NCI-H1694 treated with DMSO at 0.1 percent for 48 hours (cell line): ENCODE data around the gene PARVG.

Experiments
- DNase-seq: peaks from one replicate; lab custom pipeline; 2025; lab: John Stamatoyannopoulos, UW

The PARVG gene, protein sequence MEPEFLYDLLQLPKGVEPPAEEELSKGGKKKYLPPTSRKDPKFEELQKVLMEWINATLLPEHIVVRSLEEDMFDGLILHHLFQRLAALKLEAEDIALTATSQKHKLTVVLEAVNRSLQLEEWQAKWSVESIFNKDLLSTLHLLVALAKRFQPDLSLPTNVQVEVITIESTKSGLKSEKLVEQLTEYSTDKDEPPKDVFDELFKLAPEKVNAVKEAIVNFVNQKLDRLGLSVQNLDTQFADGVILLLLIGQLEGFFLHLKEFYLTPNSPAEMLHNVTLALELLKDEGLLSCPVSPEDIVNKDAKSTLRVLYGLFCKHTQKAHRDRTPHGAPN

GRCh38 chr22:44180706-44181032 lies at the start of gene PARVG:
PARVG (plus strand) TSS chr22:44180925; CDS start chr22:44183330, 2,405 bp downstream.
- DNase-seq = no peak

- DNase-seq = no peak
Measured at GRCh38 chr22:44131412-44131811, 49.3 kb upstream of the PARVG start.

- no peak for DNase-seq
Measured at GRCh38 chr22:44131989-44132685, 48.6 kb upstream of the PARVG start.

DNA sequence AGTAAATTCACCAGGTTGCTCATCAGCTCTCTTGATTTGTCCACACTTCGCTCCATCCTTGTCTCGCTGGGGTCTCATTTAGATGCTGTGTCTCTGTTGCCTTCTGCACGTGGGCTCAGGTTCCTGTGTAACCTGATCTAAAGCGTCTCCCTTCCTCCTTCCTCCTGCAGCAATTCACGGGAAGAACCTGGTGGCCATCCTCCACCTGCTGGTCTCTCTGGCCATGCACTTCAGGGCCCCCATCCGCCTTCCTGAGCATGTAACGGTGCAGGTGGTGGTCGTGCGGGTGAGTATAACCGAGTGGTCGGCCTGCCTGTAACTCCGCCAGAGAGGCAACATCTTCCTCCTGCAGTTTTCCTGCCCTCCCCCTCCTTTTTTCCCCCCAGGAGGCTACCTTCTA lies 48.0 kb upstream of the PARVG start:
- DNase-seq = no peak

DNA sequence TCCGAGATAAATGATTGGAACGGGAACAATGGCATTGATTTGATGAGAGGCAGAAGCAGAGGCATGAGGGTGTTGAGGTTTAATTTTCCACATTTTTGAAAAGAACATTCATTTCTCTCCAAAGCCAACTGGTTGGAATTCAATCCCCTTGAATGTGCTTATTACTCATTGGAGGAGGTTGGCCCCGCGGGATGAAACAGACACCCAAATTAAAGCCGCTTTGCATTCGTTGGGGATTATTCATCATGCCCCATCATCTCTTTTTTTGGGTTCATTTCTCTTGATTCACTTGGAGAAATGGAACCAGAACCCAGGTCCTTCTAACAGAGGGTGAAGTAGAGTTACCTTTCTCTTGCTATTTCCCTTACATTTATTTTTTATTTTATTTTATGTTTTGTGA lies 47.6 kb upstream of the PARVG start:
- no peak for DNase-seq

GRCh38 chr22:44133901-44134571 lies 46.7 kb upstream of the PARVG start:
- DNase-seq = no peak

DNA sequence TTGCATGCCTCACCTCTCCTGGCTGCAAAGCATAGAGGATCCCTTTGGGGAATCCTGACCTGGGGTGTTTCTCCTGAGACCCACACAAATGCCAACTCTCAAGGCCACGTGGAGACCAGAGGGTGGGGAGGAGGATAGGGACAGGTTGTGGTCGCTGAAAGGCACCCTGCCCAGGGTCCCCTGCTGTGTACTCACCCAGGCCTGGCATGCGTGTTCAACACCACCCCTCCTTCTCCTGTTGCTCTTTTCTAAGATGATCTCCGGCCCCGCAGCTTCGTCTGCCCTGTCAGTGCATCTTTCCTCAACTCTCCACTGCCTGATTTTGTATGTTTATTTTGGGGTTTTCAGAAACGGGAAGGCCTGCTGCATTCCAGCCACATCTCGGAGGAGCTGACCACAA lies 44.6 kb upstream of the PARVG start:
- DNase-seq = no peak

- no peak for DNase-seq
Measured at GRCh38 chr22:44136786-44137185, 43.9 kb upstream of the PARVG start.

DNA sequence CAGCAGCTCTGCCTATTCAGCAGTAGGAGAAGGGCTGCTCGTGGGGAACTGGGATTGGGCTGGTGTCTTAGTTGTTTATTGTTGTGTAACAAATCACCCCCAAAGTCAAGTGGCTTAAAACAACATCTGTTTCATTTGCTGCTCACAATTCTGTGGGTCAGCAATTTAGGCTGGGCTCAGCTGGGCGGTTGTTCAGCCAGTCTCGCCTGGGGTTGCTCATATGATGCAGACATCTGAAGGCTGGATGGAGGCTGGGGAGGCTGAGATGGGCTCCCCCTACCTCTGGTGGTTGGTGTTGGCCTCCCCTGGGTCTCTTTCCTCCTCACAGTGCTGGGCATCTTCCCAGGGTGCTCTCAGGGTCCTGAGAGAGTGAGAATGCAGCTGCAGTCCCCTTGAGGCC lies 43.3 kb upstream of the PARVG start:
- no peak for DNase-seq

DNA sequence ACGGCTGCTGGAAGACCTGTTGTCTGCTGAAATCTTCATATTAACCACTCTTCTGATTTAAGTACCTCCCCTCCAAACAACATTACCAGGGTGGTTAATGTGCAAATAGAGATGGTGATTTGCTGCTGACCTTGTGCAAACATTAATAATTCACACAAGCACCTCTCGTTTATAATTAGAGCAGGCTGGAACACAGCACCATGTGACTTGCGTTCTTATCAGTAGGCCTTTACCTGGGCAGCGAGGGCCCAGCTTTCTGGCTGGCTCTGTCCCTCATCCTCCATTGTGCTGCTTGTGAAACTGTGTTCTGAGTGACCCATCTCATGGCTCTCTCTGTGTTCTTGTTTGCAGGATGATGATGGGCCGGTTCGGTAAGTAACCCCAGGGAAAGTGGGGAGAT lies 41.0 kb upstream of the PARVG start:
- DNase-seq = no peak

GRCh38 chr22:44142421-44143104 lies 38.2 kb upstream of the PARVG start:
- no peak for DNase-seq

- no peak for DNase-seq
Measured at GRCh38 chr22:44143105-44143474, 37.6 kb upstream of the PARVG start.

- DNase-seq = no peak
Measured at GRCh38 chr22:44143579-44143978, 37.1 kb upstream of the PARVG start.

DNA sequence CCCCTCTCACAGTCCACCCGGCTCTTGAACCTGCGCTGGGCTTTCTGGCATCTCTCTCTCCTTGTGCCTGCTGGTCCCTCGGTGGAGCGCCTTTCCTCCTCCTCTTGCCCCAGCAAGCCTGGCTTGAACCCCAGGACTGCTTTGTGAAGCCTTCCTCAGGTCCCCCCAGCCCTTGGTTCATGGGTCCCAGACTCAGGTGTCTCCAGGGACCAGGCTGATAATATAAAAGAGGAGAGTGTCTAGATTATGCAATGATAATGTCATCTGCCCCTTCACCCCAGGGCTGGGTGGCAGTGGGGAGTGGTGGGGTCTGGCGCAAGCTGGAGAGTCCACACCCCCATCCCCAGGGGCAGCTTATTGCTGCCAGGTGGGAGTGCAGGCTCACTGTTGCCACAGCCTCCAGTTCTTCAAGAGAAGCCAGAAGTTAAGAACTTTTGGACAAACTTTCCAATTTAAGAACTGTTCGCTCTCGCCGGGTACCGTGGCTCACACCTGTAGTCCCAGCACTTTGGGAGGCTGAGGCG lies 36.6 kb upstream of the PARVG start:
- no peak for DNase-seq

GRCh38 chr22:44145544-44145943 lies 35.2 kb upstream of the PARVG start:
- no peak for DNase-seq

DNA sequence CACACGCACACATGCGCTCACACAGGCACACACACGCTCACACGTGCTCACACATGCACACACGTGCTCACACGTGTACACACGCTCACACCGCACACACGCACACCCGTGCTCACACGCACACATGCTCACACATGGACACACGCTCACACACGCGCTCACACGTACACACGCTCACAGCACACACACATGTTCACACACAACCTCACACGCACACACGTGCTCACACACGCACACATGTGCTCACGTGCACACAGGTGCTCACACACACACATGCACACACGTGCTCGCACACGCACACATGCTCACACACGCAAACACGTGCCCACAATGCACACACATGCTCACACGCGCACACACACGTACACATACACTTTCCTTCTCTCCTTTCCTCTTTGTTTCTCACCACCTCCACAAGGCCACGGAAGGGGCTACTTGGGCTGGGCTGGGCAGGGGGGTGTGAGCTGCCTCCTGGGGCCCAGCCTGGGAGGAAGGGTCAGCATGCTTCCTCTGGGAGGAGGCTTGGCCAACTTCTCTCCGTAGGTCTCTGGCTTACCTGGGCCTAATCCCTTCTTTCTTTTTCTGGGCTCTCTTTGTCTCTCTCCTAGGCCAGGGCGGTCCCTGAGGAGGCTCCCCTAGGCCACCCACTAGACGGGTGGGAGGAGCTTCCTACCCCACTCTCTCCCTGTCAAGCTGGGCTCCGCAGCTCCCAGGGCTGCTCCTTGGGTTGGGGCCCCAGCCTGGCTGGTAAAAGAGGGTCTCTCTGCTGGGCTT lies 34.5 kb upstream of the PARVG start:
- DNase-seq = no peak

DNA sequence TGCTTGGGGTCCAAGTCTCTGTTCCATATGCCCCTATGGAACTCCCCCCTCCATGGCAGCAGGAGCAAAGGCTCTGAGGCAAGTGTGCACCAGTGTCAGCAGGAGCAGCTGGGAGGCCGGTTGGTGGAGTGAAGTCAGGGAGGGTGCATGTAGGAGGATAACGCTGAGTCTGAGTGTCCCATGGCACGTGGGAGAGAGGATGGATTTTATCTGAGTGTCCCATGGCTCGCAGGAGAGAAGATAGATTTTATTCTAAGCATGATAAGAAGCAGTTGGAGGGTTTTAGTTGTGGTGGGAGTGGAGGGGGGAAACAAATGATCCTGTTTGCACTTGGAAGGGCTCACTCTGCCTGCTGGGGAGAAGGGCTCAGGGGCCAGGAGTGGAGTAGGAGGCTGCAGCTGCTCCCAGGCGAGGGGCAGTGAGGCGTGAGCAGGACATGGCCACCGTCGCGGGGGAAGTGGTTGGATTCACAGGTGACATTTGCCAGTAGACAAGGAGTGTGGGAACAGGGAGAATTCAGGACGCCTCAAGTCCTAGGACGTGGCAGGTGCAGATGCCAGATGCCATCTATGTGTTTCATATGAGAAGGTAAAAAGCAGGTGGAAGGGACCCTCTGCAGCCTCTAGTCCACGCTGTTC lies 33.6 kb upstream of the PARVG start:
- DNase-seq = no peak

DNA sequence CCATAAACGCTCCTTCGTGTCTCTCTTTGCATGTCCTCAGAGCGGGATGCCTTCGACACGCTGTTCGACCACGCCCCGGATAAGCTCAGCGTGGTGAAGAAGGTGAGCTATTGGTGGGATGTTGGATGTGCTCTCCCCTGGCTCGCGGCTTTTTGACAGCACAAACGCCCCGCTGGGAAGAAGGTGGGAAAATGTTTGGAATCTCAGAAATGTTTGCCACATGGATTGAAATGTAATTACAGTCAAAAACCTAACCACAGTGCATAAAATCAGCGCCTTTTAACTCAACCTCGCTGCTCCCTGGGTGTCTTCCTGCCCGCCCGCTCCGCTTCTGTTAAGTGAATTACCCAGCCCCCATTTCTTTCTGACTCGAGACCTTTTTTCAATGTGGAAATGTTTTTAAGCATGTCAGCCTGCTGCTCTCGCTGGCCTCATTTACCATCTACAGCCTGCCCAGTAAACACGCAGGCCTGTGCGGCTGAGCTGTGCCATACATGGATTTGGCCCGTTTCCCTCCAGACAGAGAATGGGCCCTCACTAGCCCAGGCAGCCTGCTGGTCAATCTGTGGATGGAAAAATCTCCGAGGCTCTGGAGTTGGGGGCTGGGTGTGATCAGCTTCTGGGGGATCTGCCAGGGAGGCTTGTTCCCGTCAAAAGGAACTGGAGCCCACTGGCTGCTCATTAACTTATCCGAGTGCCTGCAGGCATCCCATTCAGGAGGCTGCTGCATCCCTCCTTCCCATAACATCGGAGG lies 32.7 kb upstream of the PARVG start:
- no peak for DNase-seq

DNA sequence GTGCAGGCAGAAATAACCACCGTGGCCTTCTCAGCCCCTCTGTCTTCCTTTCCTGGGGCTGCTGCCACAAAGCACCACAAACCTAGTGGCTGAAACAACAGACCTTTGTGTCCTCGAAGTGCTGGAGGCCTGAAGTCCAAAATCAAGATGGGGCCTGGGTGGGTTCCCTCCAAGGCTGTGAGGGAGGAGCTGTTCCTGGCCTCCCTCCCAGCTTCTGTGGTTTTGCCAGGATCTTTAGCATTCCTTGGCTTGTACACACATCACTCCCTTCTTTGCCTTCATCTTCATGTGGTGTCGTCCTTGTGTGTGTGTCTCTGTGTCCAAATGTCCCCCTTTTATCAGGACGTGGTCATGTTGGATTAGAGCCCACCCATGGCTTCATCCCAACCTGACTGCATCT lies 29.0 kb upstream of the PARVG start:
- DNase-seq = no peak

- peak; percentile 21 for DNase-seq
Measured at GRCh38 chr22:44153710-44154109, 27.0 kb upstream of the PARVG start.
